ENCODE data around the gene INPP5D.

The INPP5D gene

GRCh38 chr2:233234996-233235395 is 174.9 kb downstream of the INPP5D start:
- DNase-seq (ENCODE audit: low read depth, low spot score), result no peak

DNA sequence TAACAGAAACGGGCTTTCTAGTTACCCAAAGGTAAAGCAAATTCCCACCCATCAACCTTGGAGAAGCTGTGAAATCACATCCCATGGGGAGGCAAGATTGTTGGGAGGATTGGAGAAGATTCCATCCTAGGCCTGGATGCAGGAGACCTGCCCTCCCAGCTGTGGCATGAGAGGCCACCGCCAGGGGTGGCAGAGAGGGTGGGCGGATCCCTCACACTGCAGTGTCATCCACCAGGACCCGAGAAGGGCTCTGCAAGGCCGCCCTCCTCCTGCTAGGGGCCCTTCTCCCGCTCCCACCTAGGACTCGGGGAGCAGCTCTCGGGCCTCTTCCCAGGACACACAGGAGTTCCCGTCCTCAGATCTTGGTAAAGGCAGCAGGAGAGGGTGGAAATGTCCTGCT is 175.8 kb downstream of the INPP5D start:
- DNase-seq (ENCODE audit: low read depth, low spot score), result peak; percentile 34

DNA sequence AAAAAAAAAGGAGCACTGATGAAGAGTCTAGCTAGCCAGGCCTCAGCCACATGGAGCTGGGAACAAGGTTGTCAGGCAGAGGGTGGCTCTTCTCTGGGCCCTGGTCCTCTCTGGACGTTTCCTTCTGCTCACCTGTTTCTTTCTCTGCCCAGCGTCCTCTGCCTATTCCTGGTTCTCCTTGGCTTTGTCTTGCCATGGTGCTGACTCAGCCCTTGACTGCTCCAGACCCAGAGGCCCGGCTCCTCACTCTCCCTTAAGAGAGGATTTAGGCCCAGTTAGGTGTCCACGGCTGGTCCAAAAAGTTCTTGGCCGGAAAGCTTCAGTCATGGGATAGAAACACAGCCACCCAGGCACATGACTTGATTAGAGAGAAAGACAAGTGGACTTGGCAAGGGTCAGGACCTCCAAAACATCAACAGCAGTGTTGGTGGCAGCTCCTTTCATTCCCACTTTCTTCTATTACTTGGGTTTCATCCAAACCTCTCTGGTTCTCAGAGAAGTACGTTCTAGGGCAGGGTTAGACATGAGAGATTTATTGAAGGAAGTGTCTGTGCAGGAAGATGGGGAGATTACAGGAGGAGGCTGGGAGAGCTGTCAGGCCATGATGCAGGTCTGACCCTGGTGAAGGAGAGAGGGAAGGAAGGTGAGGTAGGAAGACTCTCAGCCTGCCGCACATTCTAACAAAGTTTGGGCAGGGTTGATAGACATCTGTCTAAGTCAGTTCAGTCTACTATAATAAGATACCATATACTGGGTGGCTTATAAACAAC is 176.9 kb downstream of the INPP5D start:
- DNase-seq (ENCODE audit: low read depth, low spot score), result no peak

DNA sequence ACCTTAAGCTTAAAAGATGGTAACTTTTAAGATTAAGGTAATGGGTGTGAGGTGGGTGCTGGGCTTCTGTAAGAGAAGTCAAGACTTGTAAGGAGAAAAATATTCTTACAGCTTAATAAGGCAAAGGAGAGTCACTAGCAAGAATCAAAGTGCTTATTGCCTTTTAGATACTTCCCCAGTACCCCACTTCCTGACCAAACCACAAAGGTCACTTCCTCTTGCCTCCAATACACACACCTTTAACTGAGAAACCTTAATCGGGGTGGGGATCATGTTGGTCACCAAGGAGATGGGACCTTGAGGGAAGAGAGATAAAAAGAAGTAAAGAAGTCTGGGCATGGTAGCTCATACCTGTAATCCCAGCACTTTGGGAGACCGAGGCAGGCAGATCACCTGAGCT is 180.8 kb downstream of the INPP5D start:
- DNase-seq (ENCODE audit: low read depth, low spot score), result no peak

- DNase-seq (ENCODE audit: low read depth, low spot score), result peak; percentile 34
Measured at GRCh38 chr2:233241803-233242202, 181.7 kb downstream of the INPP5D start.

GRCh38 chr2:233242231-233242927 is 182.2 kb downstream of the INPP5D start:
- no peak for DNase-seq (ENCODE audit: low read depth, low spot score)

DNA sequence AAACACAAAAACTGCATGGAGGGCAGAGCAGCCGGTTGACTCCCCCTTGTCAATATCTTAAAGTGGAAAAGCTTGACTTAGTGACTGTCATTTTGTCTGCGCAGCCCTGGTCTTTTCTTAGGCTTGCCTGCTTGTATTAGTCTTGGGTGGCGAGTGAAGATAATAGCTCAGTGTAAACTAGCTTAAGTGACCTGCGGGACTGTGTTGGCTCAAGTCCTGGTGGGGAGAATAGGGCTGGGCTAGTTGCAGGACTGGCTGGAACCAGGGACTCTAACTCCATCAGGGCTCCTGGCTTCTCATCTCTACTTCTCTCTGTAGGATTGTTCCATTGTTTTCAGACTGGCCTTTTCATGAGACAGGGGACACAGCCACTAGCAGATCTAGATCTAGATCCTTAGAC is 183.2 kb downstream of the INPP5D start:
- no peak for DNase-seq (ENCODE audit: low read depth, low spot score)

GRCh38 chr2:233244818-233245217 is 184.7 kb downstream of the INPP5D start:
- DNase-seq (ENCODE audit: low read depth, low spot score), result no peak

- DNase-seq (ENCODE audit: low read depth, low spot score), result no peak
Measured at GRCh38 chr2:233245406-233245805, 185.3 kb downstream of the INPP5D start.

GRCh38 chr2:233247116-233247515 is 187.0 kb downstream of the INPP5D start:
- DNase-seq (ENCODE audit: low read depth, low spot score), result no peak

- no peak for DNase-seq (ENCODE audit: low read depth, low spot score)
Measured at GRCh38 chr2:233247744-233248143, 187.6 kb downstream of the INPP5D start.

- DNase-seq (ENCODE audit: low read depth, low spot score), result no peak
Measured at GRCh38 chr2:233248999-233249398, 188.9 kb downstream of the INPP5D start.

GRCh38 chr2:233250568-233250967 is 190.4 kb downstream of the INPP5D start:
- DNase-seq (ENCODE audit: low read depth, low spot score), result no peak

- DNase-seq (ENCODE audit: low read depth, low spot score), result no peak
Measured at GRCh38 chr2:233250985-233251305, 190.8 kb downstream of the INPP5D start.

- DNase-seq (ENCODE audit: low read depth, low spot score), result peak; percentile 99
Measured at GRCh38 chr2:233251306-233252116, 191.4 kb downstream of the INPP5D start, which contains the start of gene ATG16L1. TSS of gene ATG16L1 (plus strand) at chr2:233251673. CDS start at chr2:233251828, 155 bp downstream.

DNA sequence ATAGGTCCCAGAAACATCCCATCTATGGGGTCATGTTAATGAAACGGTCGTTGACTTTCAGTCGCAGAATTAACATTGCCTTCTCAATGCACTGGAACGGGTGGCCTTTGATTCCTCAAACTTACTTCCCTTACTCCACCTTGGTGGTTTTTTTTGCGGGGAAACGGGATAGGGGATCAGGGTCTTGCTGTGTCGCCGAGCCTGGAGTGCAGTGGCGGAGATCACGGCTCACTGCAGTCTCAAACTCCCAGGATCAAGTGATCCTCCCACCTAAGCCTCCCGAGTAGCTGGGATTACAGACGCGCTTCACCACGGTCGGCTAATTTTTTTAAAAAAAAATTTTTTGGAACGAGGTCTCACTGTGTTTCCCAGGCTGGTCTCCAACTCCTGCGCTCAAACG is 192.1 kb downstream of the INPP5D start:
- DNase-seq (ENCODE audit: low read depth, low spot score), result peak; percentile 18

DNA sequence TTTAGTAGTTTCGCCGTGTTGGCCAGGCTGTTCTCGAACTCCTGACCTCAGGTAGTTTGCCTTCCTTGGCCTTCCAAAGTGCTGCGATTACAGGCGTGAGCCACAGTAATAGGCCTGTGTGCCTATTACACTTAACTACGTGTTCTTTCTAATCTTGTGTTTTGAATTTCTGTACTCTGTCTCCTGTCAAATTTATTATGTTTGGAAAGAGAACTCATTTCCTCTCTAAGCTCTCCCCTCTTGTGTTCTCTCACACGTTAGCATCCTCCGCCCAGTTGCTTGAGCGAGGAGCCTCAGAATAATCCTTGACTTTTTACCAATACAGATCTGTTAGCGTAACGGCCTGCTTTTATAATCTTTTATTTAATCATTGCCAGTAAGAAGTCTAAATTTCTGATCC is 195.0 kb downstream of the INPP5D start:
- no peak for DNase-seq (ENCODE audit: low read depth, low spot score)

DNA sequence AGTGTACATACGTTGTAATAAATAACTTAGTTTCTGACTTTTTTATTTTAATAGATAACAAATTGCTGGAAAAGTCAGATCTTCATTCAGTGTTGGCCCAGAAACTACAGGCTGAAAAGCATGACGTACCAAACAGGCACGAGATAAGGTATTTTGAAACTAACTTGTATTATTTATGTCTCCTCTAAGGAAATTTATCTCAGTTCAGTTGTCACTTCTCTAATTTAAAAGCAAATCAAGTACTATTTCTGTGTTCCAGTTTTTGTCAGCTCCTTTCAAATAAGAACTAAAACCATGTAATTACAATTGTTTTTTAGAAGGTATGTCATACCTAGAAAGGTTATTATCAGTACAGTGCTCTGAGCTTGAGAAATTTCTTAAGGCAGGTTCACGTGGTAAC is 195.9 kb downstream of the INPP5D start:
- no peak for DNase-seq (ENCODE audit: low read depth, low spot score)

All from ELF-1 (cell line).